ENCODE measurements around the gene PSORS1C2.

DNA sequence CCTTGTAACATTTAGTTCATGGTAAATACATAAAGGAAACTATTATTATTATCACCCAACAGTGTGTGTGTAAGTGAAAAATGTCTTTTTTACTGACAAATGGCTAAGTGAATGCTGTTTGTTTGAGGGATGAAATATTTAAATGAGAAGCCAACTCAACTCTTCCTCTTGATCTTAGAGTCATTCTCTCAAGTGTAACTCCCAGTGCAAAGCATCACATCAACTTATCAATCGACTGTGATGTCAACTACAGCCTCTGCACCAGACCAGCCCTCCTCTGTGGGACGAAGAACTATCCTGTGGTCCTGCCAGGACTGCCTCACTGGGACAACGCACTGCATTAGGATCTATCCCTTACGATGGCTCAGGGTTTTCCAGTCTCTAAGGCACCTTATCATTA, 31.8 kb downstream of the PSORS1C2 start:
- TF ChIP-seq, protein P1, sequence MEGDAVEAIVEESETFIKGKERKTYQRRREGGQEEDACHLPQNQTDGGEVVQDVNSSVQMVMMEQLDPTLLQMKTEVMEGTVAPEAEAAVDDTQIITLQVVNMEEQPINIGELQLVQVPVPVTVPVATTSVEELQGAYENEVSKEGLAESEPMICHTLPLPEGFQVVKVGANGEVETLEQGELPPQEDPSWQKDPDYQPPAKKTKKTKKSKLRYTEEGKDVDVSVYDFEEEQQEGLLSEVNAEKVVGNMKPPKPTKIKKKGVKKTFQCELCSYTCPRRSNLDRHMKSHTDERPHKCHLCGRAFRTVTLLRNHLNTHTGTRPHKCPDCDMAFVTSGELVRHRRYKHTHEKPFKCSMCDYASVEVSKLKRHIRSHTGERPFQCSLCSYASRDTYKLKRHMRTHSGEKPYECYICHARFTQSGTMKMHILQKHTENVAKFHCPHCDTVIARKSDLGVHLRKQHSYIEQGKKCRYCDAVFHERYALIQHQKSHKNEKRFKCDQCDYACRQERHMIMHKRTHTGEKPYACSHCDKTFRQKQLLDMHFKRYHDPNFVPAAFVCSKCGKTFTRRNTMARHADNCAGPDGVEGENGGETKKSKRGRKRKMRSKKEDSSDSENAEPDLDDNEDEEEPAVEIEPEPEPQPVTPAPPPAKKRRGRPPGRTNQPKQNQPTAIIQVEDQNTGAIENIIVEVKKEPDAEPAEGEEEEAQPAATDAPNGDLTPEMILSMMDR (IDR thresholded peaks at IDR 0.05) = no peak
- TF ChIP-seq POLR2A (IDR thresholded peaks at IDR 0.05; ENCODE audit: low read depth) (no peak), POLR2AphosphoS5 (IDR thresholded peaks at IDR 0.05) (no peak)

All from esophagus muscularis mucosa (tissue), 3 donors.